GM10266 (cell line): ENCODE measurements around the gene TPPP3.

Experiments
- DNase-seq: peaks from one replicate; pipeline ENCODE4 v3.0.0; 2012; ENCODE audit errors: extremely low spot score
- TF ChIP-seq, protein P1 (sequence below): IDR thresholded peaks from 2 replicates; pipeline ENCODE4 v1.5.1; 2012; ENCODE audit warnings: mild to moderate bottlenecking, low read depth; ENCODE audit not compliant: control insufficient read depth, insufficient read depth; ENCODE audit errors: missing control alignments

TPPP3 gene

DNA sequence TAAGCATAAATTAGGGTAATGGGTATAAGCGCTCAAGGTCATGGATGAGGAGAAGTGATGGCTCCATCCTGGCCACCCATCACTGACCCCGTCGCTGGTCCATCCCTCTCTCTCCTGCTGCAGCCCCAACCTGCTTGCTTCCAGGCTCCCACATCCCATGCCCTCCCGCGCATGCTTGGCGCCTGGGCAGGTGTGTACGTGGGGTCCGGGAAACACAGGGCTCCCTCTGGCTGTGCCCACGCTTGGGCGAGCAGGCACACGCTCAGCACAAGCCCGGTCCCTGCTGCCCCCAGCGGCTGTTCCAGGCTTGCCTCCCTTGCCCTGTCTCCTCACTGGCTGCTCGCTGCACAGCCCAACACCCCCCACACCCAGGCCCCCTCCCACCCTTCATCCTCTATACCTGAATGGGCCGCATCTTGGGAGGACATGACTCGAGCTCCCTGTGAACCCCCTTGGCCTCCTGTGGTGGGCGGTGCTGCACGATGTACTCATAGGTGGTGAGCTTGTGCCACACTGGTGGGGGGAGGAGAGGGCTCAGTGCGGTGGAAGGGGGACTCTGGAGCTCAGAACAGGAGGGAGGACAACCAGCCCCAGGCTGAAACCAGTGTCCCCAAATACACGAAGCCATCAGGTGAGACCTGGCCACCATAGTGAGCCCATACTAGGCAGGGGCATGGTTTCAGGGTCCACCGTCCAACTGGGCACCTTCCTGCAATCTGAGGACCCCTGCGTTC is 4.7 kb upstream of the TPPP3 start:
- TF ChIP-seq, protein P1, sequence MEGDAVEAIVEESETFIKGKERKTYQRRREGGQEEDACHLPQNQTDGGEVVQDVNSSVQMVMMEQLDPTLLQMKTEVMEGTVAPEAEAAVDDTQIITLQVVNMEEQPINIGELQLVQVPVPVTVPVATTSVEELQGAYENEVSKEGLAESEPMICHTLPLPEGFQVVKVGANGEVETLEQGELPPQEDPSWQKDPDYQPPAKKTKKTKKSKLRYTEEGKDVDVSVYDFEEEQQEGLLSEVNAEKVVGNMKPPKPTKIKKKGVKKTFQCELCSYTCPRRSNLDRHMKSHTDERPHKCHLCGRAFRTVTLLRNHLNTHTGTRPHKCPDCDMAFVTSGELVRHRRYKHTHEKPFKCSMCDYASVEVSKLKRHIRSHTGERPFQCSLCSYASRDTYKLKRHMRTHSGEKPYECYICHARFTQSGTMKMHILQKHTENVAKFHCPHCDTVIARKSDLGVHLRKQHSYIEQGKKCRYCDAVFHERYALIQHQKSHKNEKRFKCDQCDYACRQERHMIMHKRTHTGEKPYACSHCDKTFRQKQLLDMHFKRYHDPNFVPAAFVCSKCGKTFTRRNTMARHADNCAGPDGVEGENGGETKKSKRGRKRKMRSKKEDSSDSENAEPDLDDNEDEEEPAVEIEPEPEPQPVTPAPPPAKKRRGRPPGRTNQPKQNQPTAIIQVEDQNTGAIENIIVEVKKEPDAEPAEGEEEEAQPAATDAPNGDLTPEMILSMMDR, result no peak
- no peak for DNase-seq

DNA sequence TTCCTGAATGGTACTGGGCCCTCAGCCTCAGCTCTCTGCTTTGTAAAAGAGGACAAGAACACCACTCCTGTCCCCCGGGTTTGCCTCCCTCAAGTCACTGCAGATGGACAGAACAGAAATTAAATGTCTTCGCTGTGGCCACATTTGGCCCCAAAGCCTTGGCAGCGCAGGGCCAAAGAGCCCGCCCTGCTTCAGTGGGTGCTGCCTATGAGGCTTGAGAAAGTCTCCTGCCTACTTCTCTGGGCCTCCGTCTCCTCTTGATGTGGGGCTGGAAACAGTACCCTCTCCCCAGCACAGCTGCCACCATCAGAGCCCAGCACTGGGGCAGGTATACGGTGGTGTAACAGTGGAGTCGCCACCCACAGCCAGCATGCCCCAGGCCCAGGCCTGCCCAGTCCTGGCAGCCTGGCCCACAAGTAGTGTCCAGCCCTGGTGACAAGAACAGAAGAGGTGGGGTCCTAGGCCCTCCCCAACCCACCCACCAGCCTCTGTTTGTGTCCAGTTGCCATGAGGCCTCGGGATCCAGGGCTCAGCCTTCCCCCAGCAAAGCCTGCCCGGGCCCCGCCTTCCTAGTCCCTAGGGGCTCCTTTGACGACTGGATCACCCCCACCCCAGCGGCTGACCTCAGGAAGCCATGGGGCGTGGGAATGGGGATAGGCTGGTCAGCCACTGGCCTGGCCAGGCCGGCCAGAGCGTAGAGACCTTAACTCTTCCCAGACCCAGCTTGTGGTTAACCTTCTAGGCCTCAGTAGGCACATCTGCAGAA is 3.9 kb upstream of the TPPP3 start:
- TF ChIP-seq, protein P1, result no peak

DNA sequence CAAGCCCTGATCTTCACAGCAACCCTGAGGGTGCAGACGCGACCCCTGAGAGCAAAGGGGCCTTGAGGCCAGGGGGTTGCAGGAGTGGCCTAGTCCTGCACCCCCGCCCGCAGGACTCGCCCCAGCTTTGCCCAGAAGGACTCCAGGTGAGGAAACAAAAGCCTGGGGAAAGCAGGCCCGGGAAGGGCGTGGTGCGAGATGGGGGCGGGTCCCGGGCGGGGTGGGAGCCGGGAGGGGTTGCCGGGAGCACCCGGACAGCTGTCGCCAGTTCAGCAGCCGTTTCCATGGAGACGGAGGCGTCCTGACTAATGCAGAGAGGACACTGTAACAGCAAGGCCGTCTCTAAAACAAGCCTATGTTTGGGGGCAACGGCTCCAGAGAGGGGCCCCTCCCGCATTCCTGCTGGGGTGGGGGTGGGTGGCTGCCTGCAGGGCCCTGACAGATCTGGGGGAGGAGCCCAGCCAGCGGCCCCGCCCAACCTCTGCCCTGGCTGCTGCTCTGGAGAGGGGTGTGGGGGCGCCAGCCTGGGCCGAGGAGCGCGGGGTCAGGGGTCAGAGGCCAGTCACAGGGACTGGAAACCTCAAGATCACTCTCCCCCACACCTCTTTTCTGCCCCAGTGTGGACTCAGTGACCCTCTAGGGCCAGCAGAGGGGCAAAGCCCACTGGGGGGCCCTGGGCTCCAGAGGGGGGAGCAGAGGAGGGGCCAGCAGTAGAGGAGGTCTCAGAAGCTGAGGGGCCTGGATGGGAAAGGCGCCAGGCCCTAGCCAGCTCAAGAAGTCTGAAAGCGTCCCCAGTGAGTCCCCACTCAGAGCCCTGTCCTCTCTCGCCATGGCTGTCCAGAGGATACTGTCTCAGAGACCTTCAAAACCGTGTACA is 3.1 kb upstream of the TPPP3 start:
- no peak for DNase-seq
- TF ChIP-seq, protein P1, result no peak

More for the DNA sequence above, 3.9 kb upstream of the TPPP3 start:
- no peak for DNase-seq

DNA sequence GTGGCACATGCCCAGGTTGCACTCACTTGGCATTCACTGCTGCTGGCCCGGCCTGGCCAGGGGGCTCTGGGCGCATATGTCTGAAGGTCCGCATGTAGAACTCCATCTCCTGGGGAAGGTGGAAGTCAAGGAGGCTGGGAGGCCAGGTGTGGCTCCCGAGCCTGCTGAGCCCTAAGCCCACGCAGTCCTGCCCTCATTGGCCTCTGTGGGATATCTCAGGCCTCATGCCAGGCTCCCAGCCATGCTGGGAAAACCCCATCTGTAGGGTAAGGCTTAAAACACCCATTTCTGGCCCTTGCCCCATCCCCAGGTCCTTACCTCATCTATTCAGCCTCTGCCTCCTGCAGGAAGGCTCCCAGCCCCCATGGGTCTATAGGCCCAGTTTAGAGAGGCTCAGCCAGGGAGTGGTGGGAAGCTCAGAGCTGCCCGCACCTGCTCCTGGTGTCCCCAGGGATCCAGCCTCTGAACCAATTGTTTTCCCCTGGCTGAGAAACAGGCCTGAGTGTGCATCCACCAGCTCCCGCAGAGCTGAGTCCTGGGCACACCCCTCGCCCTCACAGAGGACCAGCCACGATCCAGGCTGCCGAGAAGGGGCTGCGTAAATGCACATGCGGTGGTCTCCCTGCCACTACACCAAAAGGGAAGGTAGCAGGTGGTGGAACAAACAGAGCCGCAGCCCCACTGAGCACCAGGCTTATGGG is 2.3 kb upstream of the TPPP3 start:
- DNase-seq, result no peak
- TF ChIP-seq, protein P1, result no peak

DNA sequence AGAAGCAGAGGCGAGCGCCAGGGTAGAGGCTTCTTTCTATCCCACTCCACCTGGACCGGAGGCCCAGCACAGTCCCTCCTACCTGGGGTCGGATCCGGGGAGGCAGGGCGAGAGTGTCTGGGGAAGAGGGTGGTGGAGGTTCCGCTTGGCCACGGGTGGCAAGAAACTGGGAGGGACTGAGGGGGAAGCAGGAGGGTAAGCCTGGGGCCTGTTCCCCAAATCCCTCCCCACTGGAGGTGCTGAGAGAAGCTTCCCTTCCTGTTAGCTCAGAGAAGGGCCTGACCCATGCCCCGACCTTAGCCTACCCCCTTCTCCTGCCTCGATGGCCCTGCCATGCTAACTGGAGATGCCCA is 1.8 kb upstream of the TPPP3 start:
- TF ChIP-seq, protein P1, result no peak
- no peak for DNase-seq

DNA sequence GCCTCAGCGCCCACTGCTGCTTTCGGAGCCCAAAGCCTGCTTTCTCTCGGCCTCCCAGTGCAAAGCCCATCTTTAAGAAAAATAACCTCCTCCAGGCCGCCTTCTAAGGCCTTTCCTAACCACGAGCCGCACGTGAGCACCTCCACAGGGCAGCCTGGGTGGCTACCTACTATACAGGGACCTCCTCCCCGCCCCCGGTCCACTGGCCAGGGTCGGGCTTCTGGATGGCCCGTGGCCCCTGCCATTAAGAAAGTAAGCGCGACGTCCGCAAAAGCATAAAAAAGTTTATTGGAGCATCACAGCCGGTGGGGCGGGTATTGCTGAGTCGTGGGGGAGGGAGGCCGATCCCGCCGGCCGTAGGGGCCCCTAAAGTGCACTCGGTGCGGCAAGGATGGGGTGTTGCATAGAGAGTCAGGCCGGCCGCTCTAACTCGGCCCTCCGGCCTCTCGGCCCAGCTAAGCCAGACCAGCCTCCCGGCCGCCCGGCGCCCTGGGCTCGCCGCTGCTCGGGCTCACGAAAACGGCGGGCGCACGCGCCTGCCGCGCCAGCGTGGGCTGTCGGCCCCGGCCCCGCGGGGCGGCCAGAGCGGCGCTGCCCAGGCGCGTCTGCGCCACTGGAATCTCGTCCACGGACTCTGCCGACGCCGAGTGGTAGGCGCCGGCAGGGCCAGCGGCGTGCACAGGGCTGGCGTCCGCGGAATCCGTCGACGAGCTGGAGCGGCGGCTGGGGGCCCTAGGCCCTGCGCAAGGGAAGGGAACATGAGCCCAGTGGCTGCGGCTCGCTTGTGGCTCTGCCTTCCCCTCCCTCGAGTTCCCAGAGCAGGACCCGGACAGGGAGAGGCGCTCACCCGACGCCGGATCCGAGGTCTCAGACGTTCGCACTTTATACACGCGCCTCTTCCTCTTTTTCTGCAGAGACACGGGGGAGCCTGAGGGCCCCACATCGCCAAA is 1.1 kb upstream of the TPPP3 start:
- TF ChIP-seq, protein P1, result no peak
- no peak for DNase-seq
